ENCODE results near the gene YRDC.

- TF ChIP-seq CTCF (IDR thresholded peaks at IDR 0.05): no peak
- no peak for TF ChIP-seq ATF1 (CRISPR knock-in tag; IDR thresholded peaks at IDR 0.05)
- TF ChIP-seq JUN (CRISPR knock-in tag; IDR thresholded peaks at IDR 0.05): no peak
Observed at GRCh38 chr1:37755290-37755689, 52.7 kb downstream of the YRDC start.
